IPS-18a (cell line): ENCODE results near the gene LRFN5.

Source experiments
- H3K27ac ChIP-seq: one replicate; pipeline ENCODE4 v1.5.1; 2013; ENCODE audit warnings: low read length
- H3K27me3 ChIP-seq: one replicate; pipeline ENCODE4 v1.6.1; 2013; ENCODE audit warnings: mild to moderate bottlenecking, low read length; ENCODE audit not compliant: control insufficient read depth, insufficient read depth
- H3K36me3 ChIP-seq: one replicate; pipeline ENCODE4 v1.6.1; 2013; ENCODE audit warnings: low read depth, low read length; ENCODE audit not compliant: control insufficient read depth
- H3K4me1 ChIP-seq: one replicate; pipeline ENCODE4 v1.6.1; 2013; ENCODE audit warnings: low read depth, low read length; ENCODE audit not compliant: control insufficient read depth
- H3K4me3 ChIP-seq: one replicate; pipeline ENCODE4 v1.5.1; 2013; ENCODE audit warnings: low read length
- H3K9ac ChIP-seq: one replicate; pipeline ENCODE4 v1.6.1; 2013; ENCODE audit warnings: mild to moderate bottlenecking, low read length, moderate library complexity
- H3K9me3 ChIP-seq: one replicate; pipeline ENCODE4 v1.6.1; 2013; ENCODE audit warnings: low read depth, low read length; ENCODE audit not compliant: control insufficient read depth

LRFN5 gene

DNA sequence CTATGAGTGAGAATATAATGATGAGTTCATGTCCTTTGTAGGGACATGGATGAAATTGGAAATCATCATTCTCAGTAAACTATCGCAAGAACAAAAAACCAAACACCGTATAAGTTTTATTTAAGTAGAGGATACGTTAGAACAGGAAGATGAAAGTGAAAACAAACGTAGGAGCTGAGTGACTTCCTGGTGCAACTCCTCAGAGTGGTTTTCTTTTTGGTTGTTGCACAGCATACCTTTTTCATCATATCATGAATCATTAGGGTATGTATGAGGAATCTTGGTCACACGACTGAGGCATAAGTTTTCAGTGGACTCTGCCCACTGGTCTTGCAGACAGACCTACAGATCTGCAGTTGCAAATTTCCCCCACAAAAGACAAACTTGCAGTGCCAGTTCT lies 199.0 kb downstream of the LRFN5 start:
- H3K4me3 ChIP-seq: no peak overlapping the region
- no peaks in the 10 kb centered on the region for H3K36me3 ChIP-seq
- H3K27ac ChIP-seq: no peak overlapping the region
- no peaks in the 10 kb centered on the region for H3K9me3 ChIP-seq
- H3K27me3 ChIP-seq: no peaks in the 10 kb centered on the region
- H3K9ac ChIP-seq: no peak overlapping the region
- H3K4me1 ChIP-seq: no peaks in the 10 kb centered on the region

DNA sequence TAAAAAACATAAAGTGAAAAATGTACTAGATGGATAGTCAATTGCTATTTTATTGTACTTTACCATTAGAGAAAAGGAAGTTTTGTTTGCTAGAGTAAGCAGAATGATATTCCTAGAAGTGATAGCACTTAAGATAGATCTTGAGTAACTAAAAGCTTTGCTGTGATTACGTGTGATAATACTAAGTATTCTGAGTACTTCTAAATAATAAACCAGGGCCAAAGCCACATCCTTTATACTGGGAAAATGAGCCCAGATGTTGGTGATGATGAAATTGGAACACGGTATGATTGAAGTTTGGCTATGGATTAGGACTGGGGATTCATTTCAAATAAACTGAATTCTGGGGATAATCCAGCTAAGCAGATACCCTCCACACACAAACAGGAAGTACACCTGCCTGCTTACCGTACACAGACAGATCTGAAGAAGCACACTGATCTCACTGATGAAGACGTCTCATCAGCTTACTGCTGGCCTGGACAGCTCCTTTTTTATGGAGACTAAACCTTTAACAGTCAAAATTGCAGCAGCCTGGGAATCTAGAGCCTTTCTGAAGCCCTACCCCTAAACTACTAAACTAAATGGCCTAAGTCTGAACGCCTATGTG lies 199.8 kb downstream of the LRFN5 start:
- H3K27ac ChIP-seq: no peak overlapping the region
- H3K4me1 ChIP-seq: no peaks in the 10 kb centered on the region
- no peak overlapping the region for H3K9ac ChIP-seq
- no peaks in the 10 kb centered on the region for H3K27me3 ChIP-seq
- H3K9me3 ChIP-seq: no peaks in the 10 kb centered on the region
- H3K4me3 ChIP-seq: no peak overlapping the region
- no peaks in the 10 kb centered on the region for H3K36me3 ChIP-seq

DNA sequence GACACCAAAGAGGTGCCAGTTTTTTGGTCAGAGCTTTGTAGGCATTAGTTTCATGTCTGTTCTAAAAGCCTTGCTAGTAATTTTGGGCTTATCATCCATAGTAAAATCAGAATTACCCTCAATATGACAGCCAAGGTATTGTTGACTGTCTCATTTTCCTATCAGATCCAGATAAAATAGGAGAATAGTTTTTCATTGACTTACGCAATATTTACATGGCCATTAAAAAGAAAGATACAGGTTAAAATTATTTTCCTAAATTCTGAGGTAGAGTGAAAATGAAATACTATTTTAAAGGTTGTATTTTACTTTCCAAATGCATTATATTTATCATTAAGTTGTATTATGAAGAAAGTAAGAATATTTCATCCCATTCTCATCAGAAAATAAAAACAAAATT lies 203.7 kb downstream of the LRFN5 start:
- H3K27ac ChIP-seq: no peak overlapping the region
- H3K27me3 ChIP-seq: no peaks in the 10 kb centered on the region
- no peak overlapping the region for H3K4me3 ChIP-seq
- H3K4me1 ChIP-seq: no peaks in the 10 kb centered on the region
- H3K9me3 ChIP-seq: no peaks in the 10 kb centered on the region
- H3K9ac ChIP-seq: no peak overlapping the region
- no peaks in the 10 kb centered on the region for H3K36me3 ChIP-seq

DNA sequence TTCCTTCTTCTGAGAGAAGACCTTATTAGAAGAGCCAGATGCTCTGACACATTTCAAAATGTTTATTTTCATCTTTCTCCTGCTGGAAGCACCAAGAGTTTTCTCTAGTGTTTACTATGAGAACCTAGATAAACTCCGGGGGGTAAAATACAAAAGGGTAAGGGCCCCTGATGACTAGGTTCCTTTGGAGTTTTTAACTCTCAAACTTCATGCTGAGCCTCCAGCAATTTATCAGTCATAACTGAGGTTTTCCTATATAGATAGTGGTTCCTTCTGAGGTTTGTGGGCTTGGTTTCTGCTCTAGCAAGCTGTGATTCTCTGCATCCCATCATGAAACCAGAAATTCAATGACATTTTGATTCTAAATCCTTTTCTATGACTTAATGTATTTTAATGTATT lies 210.9 kb downstream of the LRFN5 start:
- H3K4me3 ChIP-seq: no peak overlapping the region
- no peaks in the 10 kb centered on the region for H3K4me1 ChIP-seq
- no peak overlapping the region for H3K27ac ChIP-seq
- no peaks in the 10 kb centered on the region for H3K27me3 ChIP-seq
- H3K9me3 ChIP-seq: no peaks in the 10 kb centered on the region
- no peak overlapping the region for H3K9ac ChIP-seq
- no peaks in the 10 kb centered on the region for H3K36me3 ChIP-seq

DNA sequence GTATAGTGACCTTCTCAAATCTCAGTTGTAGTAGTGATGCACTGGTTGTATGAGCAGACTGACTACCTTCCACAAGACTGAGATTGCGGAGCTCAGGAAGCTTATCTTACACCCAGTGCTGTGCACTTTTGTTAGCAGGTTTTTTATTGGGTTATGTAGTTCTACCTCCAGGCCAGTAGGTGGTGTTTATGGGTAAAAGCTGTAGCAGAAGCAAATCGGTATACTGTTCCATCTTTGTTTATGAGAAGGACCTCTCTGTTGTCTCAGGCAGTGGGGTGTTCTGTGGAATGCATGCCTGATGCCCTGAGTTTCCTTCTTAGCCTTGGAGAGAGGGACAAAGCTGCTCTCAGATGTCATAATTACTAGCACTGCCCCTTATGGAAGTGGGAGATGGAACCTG lies 217.8 kb downstream of the LRFN5 start:
- no peak overlapping the region for H3K27ac ChIP-seq
- H3K4me3 ChIP-seq: no peak overlapping the region
- no peaks in the 10 kb centered on the region for H3K9me3 ChIP-seq
- no peak overlapping the region for H3K9ac ChIP-seq
- H3K4me1 ChIP-seq: no peaks in the 10 kb centered on the region
- H3K36me3 ChIP-seq: no peaks in the 10 kb centered on the region
- H3K27me3 ChIP-seq: no peaks in the 10 kb centered on the region

DNA sequence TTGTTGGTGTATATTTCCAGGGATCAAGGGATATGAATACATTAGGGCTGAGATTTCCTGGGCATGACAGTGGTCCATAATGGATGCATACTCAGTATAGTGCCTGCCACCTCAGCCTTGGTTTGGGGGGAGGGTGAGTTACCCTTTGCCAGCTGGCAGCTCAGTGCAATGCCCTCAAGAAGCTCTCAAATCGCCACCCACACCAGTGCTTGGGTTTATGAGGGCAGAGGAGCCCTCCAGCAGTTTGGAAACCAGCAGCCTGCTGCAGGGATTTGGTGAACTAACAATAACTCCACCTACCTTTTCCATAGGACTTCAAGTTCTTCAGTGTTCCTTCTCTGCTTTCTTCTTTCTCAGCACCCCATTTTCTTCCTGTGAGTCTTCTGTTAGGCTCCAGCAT lies 218.9 kb downstream of the LRFN5 start:
- H3K27ac ChIP-seq: no peak overlapping the region
- no peaks in the 10 kb centered on the region for H3K27me3 ChIP-seq
- H3K4me3 ChIP-seq: no peak overlapping the region
- H3K9ac ChIP-seq: no peak overlapping the region
- H3K36me3 ChIP-seq: no peaks in the 10 kb centered on the region
- no peaks in the 10 kb centered on the region for H3K4me1 ChIP-seq
- H3K9me3 ChIP-seq: no peaks in the 10 kb centered on the region

DNA sequence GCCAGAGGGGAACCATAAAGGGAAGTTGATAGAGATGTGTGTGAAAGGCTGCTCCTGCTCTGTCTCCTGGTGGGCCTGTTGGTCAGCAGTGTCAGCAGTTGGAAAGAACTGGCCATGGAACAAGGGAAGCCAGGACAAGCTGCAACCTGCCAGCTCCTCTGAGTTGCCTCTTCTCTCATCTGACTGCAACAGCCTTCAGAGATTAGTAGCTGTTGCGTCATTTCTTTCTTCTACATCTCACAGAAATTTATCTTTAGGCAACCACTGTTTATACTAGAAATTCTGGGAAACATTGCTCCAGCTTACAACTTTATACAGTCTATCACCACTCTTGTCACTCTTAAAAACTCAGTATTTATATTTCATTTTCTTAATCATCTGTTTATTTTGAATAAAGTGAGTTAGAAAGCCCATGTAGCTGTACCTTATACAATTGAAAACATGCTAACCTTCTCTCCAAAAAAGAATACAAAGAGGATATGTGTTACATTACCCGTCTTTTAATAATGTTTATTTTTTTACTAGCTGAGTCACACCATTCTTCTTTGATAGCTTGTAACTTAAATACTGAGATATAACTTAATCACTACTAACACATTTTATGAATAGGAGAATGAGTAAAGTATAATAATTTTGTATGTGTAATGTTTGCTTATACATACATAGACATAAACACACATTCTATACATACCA lies 224.2 kb downstream of the LRFN5 start:
- H3K9ac ChIP-seq: no peak overlapping the region
- no peaks in the 10 kb centered on the region for H3K9me3 ChIP-seq
- no peaks in the 10 kb centered on the region for H3K36me3 ChIP-seq
- H3K27ac ChIP-seq: no peak overlapping the region
- H3K27me3 ChIP-seq: no peaks in the 10 kb centered on the region
- no peaks in the 10 kb centered on the region for H3K4me1 ChIP-seq
- no peak overlapping the region for H3K4me3 ChIP-seq

DNA sequence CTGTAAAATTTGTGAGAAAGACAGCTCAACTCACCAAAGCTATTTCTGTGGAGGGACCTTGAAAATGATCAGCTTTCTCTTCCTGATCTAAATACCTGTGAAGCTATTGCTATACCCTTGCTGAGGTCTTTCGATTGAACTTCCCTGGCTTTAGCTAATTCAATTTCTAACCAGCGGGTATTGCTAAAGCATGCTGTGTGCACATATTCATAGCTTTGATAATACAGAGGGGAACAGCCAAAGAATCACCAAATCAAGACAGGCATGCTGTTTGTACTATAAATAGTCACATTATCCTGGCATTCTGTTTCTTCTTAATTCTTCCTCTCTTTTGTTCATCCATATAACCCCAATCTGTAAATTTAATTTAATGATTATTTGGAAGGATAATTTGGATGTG lies 233.0 kb downstream of the LRFN5 start:
- no peak overlapping the region for H3K4me3 ChIP-seq
- H3K4me1 ChIP-seq: no peaks in the 10 kb centered on the region
- no peaks in the 10 kb centered on the region for H3K27me3 ChIP-seq
- H3K9me3 ChIP-seq: no peaks in the 10 kb centered on the region
- H3K36me3 ChIP-seq: no peaks in the 10 kb centered on the region
- H3K27ac ChIP-seq: no peak overlapping the region
- no peak overlapping the region for H3K9ac ChIP-seq

DNA sequence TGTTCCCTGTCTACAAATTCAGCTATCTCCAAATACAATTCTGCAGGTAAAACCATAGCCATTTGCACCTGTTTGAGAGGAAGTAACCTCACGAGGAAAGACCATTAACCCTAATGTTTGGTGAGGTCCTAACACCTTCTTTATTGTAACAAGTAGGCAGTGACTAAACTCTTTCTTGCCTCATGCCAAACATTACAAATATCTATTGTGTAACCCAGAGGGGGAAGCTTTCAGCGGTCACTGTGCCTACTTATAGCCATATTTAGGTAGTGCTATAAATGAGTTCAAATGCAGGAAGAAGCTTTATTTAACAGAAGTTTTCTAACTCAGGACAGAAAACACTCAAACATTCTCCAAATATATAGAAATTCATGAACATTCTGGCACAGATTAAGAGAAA lies 252.7 kb downstream of the LRFN5 start:
- no peaks in the 10 kb centered on the region for H3K9me3 ChIP-seq
- H3K36me3 ChIP-seq: no peaks in the 10 kb centered on the region
- no peaks in the 10 kb centered on the region for H3K27me3 ChIP-seq
- no peak overlapping the region for H3K27ac ChIP-seq
- H3K9ac ChIP-seq: no peak overlapping the region
- H3K4me1 ChIP-seq: no peaks in the 10 kb centered on the region
- H3K4me3 ChIP-seq: no peak overlapping the region

DNA sequence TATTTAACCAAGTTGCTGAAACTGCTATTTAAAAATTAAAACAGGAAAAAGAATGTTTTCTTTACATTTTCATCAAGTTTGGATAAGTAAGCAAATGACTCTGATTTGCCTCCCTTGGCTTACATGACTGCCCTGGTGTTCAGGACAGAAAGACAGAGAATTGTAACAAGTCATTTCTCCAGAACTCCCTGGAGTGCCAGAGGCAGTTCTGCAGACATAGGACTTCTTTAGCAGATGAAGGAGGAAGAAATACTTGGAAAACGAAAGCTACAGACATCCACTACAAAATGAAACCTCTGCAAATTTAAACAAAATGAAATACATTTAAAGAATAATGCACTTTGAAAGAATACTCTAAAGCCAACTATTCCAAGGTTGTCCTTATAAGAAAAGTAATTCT lies 253.9 kb downstream of the LRFN5 start:
- no peaks in the 10 kb centered on the region for H3K4me1 ChIP-seq
- H3K4me3 ChIP-seq: no peak overlapping the region
- no peak overlapping the region for H3K9ac ChIP-seq
- no peaks in the 10 kb centered on the region for H3K36me3 ChIP-seq
- no peaks in the 10 kb centered on the region for H3K9me3 ChIP-seq
- no peak overlapping the region for H3K27ac ChIP-seq
- no peaks in the 10 kb centered on the region for H3K27me3 ChIP-seq

DNA sequence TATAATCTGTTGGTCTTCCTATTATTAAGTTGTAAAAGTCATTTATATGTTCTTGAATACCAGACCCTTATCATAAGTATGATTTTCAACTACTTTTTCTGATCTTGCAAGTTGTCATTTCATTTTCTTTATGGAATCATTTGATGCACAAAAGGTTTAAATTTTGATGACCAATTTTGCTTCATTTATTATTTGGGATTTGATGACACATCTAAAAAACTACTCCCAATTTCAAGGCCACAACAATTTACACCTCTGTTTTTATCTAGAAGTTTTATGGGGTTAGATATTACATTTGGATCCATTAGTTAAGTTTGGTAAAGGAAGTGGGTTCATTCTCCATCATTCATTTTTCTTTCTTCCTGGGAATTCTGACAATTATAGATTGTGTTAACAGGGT lies 259.2 kb downstream of the LRFN5 start:
- Histone ChIP-seq H3K4me3 (no peak overlapping the region), H3K9me3 (peaks cover 11% of the 10 kb centered on the region), H3K9ac (no peak overlapping the region), H3K36me3 (no peaks in the 10 kb centered on the region), H3K4me1 (peaks cover 6% of the 10 kb centered on the region), H3K27ac (no peak overlapping the region), H3K27me3 (no peaks in the 10 kb centered on the region)

DNA sequence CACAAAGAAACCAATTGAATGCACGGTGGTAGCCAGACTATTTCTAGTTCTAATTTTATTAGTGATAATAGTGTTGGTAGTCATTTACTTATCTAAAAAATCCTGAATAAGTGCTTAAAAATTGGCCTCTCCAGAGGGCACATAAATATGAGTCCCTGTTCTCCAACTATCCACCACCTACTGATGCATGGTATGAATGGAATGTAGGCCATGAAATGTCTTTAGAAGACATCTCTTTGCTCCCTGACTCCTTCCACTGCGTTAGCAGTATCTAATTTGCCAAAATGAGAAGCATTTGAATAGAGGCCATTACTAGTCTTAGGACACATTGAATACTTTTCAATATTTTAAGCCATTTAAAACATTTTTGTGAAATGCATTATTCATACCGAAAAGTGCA lies 261.7 kb downstream of the LRFN5 start:
- no peak overlapping the region for H3K9ac ChIP-seq
- peak overlapping the region; percentile 17 for H3K4me3 ChIP-seq
- no peaks in the 10 kb centered on the region for H3K27me3 ChIP-seq
- H3K36me3 ChIP-seq: no peaks in the 10 kb centered on the region
- H3K4me1 ChIP-seq: peaks cover 6% of the 10 kb centered on the region
- H3K9me3 ChIP-seq: peaks cover 11% of the 10 kb centered on the region
- H3K27ac ChIP-seq: no peak overlapping the region
